Fibroblast of lung (primary cell): ENCODE data around the gene CHST15. TPM values are rescaled to one million over a fixed set of nuclear protein-coding genes. Genes with fewer than 3 reads are reported as not detected.

Experiments used
- DNase-seq, 2 donors: peaks; one replicate each; pipeline versions ENCODE4 v3.0.0 to v3.0.0-alpha.2; 2010; ENCODE audit warnings: low read depth in 2 of 2
- H2AFZ ChIP-seq: 2 replicates; pipeline ENCODE4 v1.5.1; 2012; ENCODE audit warnings: low read length, control low read depth, inconsistent platforms
- H3K27ac ChIP-seq: 2 replicates; pipeline ENCODE4 v1.5.1; 2011; ENCODE audit warnings: low read length, control low read depth; ENCODE audit not compliant: insufficient read depth
- H3K27me3 ChIP-seq: 2 replicates; pipeline ENCODE4 v1.5.1; 2011; ENCODE audit warnings: mild to moderate bottlenecking, low read length; ENCODE audit not compliant: control insufficient read depth, insufficient read depth
- H3K36me3 ChIP-seq: 2 replicates; pipeline ENCODE4 v1.5.1; 2011; ENCODE audit warnings: low read length; ENCODE audit not compliant: control insufficient read depth, insufficient read depth
- H3K4me1 ChIP-seq: 2 replicates; pipeline ENCODE4 v1.5.1; 2011; ENCODE audit warnings: low read length; ENCODE audit not compliant: control insufficient read depth, insufficient read depth; ENCODE audit errors: extremely low read depth
- H3K4me2 ChIP-seq: 2 replicates; pipeline ENCODE4 v1.5.1; 2011; ENCODE audit warnings: low read length, control low read depth; ENCODE audit not compliant: insufficient read depth; ENCODE audit errors: extremely low read depth
- H3K4me3 ChIP-seq, 4 experiments: fragments of 200-600 bp in 1 of 4; sonication (generic) in 1 of 4; replicated peaks in 1 of 4; 2 replicates each; pipeline ENCODE4 v1.5.1; 2011 to 2016; ENCODE audit warnings: low read length in 4 of 4, low read depth in 3 of 4, mild to moderate bottlenecking in 3 of 4, control low read depth in 2 of 4, inconsistent platforms in 1 of 4, mixed read lengths in 1 of 4; ENCODE audit not compliant: insufficient read depth in 1 of 4; ENCODE audit errors: control extremely low read depth in 1 of 4
- H3K79me2 ChIP-seq: 2 replicates; pipeline ENCODE4 v1.5.1; 2012; ENCODE audit warnings: mild to moderate bottlenecking, low read length, inconsistent platforms; ENCODE audit not compliant: control insufficient read depth, insufficient read depth
- H3K9ac ChIP-seq: 2 replicates; pipeline ENCODE4 v1.5.1; 2011; ENCODE audit warnings: mild to moderate bottlenecking, low read length, control low read depth; ENCODE audit not compliant: insufficient read depth
- H3K9me3 ChIP-seq: 2 replicates; pipeline ENCODE4 v1.5.1; 2012; ENCODE audit warnings: low read depth, low read length; ENCODE audit not compliant: control insufficient read depth, insufficient read depth
- H4K20me1 ChIP-seq: 2 replicates; pipeline ENCODE4 v1.5.1; 2011; ENCODE audit warnings: low read length; ENCODE audit not compliant: control insufficient read depth, insufficient read depth; ENCODE audit errors: extremely low read depth
- CTCF ChIP-seq, 2 donors: IDR thresholded peaks in 1 of 2; conservative IDR thresholded peaks in 1 of 2; 1 replicate in 1 of 2; 2 replicates in 1 of 2; pipeline ENCODE4 v1.5.1; 2011 to 2012; ENCODE audit warnings: low read length in 2 of 2, control low read depth in 1 of 2, inconsistent platforms in 1 of 2, low read depth in 1 of 2, mild to moderate bottlenecking in 1 of 2
- EZH2 ChIP-seq: IDR thresholded peaks from 2 replicates; pipeline ENCODE4 v1.5.1; 2012; ENCODE audit warnings: low read length, control low read depth, mild to moderate bottlenecking; ENCODE audit errors: missing control alignments
- polyA plus RNA-seq, 2 donors: library from polyadenylated mRNA; depleted of rRNA in 1 of 2; stranded (reverse) in 1 of 2; unstranded in 1 of 2; fragments of >200 nt; gene quantifications; 2 replicates each; pipeline ENCODE4 v1.2.1, GENCODE V29; 2011 to 2012; ENCODE audit warnings: missing spikeins in 1 of 2
- total RNA-seq: library from RNA; depleted of rRNA; stranded (reverse); fragments of >200 nt; gene quantifications from 2 replicates; pipeline ENCODE4 v1.2.1, GENCODE V29; 2014

The CHST15 gene
- total and polyA plus RNA-seq, 2 donors (not counting 1 experiment from before 2014, with no cell fraction given), result 5.0 to 7.9 TPM

- no peak overlapping the region for H3K4me3 ChIP-seq
- H3K4me2 ChIP-seq, result no peak overlapping the region
- no peaks in the 10 kb centered on the region for H3K4me1 ChIP-seq
- no peak overlapping the region for H3K9ac ChIP-seq
- H3K9me3 ChIP-seq, result no peaks in the 10 kb centered on the region
- no peaks in the 10 kb centered on the region for H3K27me3 ChIP-seq
- no peak for DNase-seq
- H4K20me1 ChIP-seq, result no peaks in the 10 kb centered on the region
- H3K36me3 ChIP-seq, result no peaks in the 10 kb centered on the region
- H3K79me2 ChIP-seq, result no peaks in the 10 kb centered on the region
- H3K27ac ChIP-seq, result no peak overlapping the region
- H2AFZ ChIP-seq, result no peak overlapping the region
- TF ChIP-seq EZH2, result no peak
- TF ChIP-seq CTCF (conservative IDR thresholded peaks at IDR 0.05 in 1 of 2, IDR thresholded peaks at IDR 0.05 in 1 of 2; ENCODE audit: low read depth in 1 of 2, low read length in 2 of 2), result no peak
Observed at GRCh38 chr10:124083740-124084397, 9.5 kb downstream of the CHST15 start.

GRCh38 chr10:124083047-124083739, 10.2 kb downstream of the CHST15 start:
- H3K4me2 ChIP-seq, result no peak overlapping the region

More at GRCh38 chr10:124083047-124083739, 10.2 kb downstream of the CHST15 start:
- Histone ChIP-seq H3K9me3 (no peaks in the 10 kb centered on the region), H3K4me1 (no peaks in the 10 kb centered on the region), H3K27ac (no peak overlapping the region), H3K4me3 (no peak overlapping the region), H3K79me2 (no peaks in the 10 kb centered on the region), H3K36me3 (no peaks in the 10 kb centered on the region), H2AFZ (no peak overlapping the region), H3K9ac (no peak overlapping the region), H4K20me1 (no peaks in the 10 kb centered on the region), H3K27me3 (no peaks in the 10 kb centered on the region)
- no peak for DNase-seq
- TF ChIP-seq EZH2, result no peak
- no peak for TF ChIP-seq CTCF (conservative IDR thresholded peaks at IDR 0.05 in 1 of 2, IDR thresholded peaks at IDR 0.05 in 1 of 2; ENCODE audit: low read depth in 1 of 2, low read length in 2 of 2)
